GM12873 (cell line): ENCODE results near the gene CCDC190.

ENCODE experiments used
- TF ChIP-seq, protein P1 (sequence below): IDR thresholded peaks from 2 replicates; pipeline ENCODE4 v1.5.1; 2012; ENCODE audit warnings: low read depth, mild to moderate bottlenecking, moderate library complexity, low read length, control low read depth; ENCODE audit not compliant: insufficient read depth; ENCODE audit errors: missing control alignments

The CCDC190 gene

DNA sequence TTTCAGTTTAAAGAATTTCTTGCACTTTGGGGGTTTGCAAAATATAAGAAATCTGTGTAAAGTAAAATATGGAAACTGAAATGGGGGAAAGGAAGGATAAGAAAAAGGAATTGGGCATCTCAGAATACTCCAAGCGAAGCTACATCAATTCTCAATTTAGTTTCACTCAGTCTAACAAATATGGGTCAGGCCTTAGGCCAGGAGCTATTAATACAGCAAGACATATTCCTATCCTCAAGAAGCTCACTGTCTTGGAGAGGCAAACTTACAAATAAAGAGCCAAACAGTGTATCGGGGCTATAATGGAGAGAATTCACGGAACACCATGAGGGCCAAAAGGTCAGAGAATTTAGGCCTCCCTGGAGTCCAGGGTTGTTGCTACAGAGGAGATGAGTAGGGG is 43.0 kb upstream of the CCDC190 start:
- TF ChIP-seq, protein P1, sequence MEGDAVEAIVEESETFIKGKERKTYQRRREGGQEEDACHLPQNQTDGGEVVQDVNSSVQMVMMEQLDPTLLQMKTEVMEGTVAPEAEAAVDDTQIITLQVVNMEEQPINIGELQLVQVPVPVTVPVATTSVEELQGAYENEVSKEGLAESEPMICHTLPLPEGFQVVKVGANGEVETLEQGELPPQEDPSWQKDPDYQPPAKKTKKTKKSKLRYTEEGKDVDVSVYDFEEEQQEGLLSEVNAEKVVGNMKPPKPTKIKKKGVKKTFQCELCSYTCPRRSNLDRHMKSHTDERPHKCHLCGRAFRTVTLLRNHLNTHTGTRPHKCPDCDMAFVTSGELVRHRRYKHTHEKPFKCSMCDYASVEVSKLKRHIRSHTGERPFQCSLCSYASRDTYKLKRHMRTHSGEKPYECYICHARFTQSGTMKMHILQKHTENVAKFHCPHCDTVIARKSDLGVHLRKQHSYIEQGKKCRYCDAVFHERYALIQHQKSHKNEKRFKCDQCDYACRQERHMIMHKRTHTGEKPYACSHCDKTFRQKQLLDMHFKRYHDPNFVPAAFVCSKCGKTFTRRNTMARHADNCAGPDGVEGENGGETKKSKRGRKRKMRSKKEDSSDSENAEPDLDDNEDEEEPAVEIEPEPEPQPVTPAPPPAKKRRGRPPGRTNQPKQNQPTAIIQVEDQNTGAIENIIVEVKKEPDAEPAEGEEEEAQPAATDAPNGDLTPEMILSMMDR = no peak

- TF ChIP-seq, protein P1 = no peak
Observed at GRCh38 chr1:162903246-162903645, 42.3 kb upstream of the CCDC190 start.

DNA sequence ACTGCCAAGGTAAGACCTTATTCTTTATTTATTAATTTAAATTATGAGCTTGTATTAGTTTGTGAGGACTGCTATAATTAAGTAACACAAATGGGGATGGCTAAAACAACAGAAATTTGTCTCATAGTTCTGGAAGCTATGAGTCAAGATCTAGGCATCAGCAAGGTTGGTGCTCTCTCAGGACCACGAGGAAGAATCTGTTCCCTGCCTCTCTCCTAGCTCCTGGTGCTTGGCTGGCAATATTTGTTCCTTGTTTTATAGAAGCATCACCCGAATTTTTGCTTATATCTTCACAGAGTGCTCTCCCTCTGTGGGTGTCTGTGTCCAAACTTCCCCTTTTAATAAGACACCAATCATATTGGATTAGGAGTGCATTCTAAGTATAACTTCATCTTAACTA is 41.4 kb upstream of the CCDC190 start:
- TF ChIP-seq, protein P1 = no peak

DNA sequence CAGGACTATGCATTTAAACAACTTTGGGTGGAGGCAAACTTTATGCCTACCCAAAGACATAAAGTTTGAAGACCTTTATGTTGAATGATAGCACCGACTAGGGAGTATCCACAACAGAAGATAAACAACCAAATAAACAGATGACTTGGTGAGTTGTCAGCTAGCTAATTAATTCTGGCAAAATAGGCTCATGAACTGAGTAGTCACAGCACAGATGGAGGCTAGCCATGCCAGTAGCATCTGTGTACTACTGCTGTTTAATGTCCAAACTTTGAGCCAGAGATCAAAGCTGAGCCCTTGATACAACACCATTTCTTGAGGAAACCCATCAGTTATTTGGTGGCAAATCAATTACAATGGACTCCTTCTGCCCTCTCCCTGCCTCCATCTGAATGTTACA is 40.3 kb upstream of the CCDC190 start:
- TF ChIP-seq, protein P1 = no peak

GRCh38 chr1:162899422-162900146 is 38.6 kb upstream of the CCDC190 start:
- TF ChIP-seq, protein P1 = no peak

GRCh38 chr1:162893612-162893908 is 32.6 kb upstream of the CCDC190 start:
- TF ChIP-seq, protein P1 = no peak

DNA sequence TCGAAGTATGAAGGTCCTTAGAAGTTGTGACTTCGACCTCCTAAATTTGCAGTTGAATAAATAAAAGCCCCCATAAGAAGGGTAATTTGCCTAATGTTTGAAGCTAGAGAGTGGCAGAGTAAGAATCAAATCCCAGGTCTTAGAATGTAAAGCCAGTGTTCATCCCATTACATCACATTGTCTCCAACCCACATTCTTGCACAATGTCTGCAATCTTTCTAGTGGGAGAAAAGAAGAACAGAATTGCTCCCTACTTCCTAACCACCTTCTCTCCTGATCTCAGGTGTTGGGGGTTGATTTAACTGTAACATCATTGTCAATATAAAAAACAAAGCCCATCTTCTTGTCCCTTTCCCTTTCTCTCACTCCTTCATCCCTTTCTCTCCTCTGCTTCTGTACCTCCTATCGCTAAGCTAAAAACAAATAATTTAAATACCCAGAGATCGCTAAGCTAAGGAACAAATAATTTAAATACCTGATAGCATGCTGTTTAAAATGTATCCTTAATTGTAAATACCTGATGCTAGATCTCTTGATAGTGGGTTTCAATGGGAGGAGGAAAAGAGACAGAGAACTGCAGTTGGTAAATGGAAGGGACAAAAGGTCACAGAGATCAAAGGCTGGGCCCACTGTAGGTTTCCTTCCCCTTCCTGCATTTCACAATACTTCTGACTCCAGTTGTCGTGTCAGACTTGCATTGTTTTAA is 32.1 kb upstream of the CCDC190 start:
- TF ChIP-seq, protein P1 = no peak
